K562 (cell line): ENCODE data around the gene AJM1. TPM values are rescaled to one million over a fixed set of nuclear protein-coding genes. Genes with fewer than 3 reads are reported as not detected.

Source experiments
- ATAC-seq: fragments of 200-7000 bp; cut with Tn5 transposase; 3 replicates; pipeline ENCODE4 v1.9.1; 2020; ENCODE audit warnings: moderate library complexity
- BruUV-seq: library from RNA; stranded (reverse); fragments of 400-500 nt; replicated peaks from 2 replicates; lab custom pipeline; 2021; lab: Mats Ljungman, UMichigan
- CTCF ChIA-PET: fragments of 300-600 bp; formaldehyde crosslinking; extraction: SDS; loops from one replicate; lab custom pipeline; 2021; ENCODE audit warnings: low intra/inter-chr PET ratio; lab: Yijun Ruan, JAX
- POLR2A ChIA-PET: fragments of 300-600, 350-650 bp; sonication (Branson Sonifier 250); formaldehyde crosslinking; extraction: SDS; loops from one replicate; lab custom pipeline; 2021; ENCODE audit warnings: antibody characterized with exemption, inconsistent platforms; lab: Yijun Ruan, JAX
- DNase-seq, 4 experiments: peaks; one replicate each; pipeline versions ENCODE4 v3.0.0 to v3.0.0-alpha.2; 2011 to 2018; ENCODE audit warnings: low spot score in 3 of 4, mixed read lengths in 3 of 4; ENCODE audit errors: extremely low read depth in 1 of 4
- FAIRE-seq: peaks from 2 replicates; lab custom pipeline; 2011; peaks lifted over from hg19 to GRCh38; lab: Jason Lieb, UNC
- H2AFZ ChIP-seq: 2 replicates; pipeline ENCODE4 v1.6.0; 2011; ENCODE audit warnings: low read depth, low read length, control low read depth, inconsistent platforms
- H3K27ac ChIP-seq: fragments of 200-600 bp; 3 replicates; pipeline ENCODE4 v1.8.0; 2011; ENCODE audit warnings: low read depth, mild to moderate bottlenecking, control low read depth, inconsistent platforms, low read length, moderate library complexity, mixed read lengths; ENCODE audit errors: extremely low read depth
- H3K27me3 ChIP-seq, 2 experiments: fragments of 300-600 bp in 1 of 2; 2 replicates in 1 of 2; 3 replicates in 1 of 2; pipeline versions ENCODE4 v1.6.0 to v1.8.0; 2011; ENCODE audit warnings: inconsistent platforms in 2 of 2, low read length in 2 of 2, mild to moderate bottlenecking in 1 of 2, mixed read lengths in 1 of 2, moderate library complexity in 1 of 2; ENCODE audit not compliant: control insufficient read depth in 2 of 2, insufficient read depth in 2 of 2
- H3K36me3 ChIP-seq: fragments of 300-600 bp; 3 replicates; pipeline ENCODE4 v1.8.0; 2011; ENCODE audit warnings: mild to moderate bottlenecking, low read length, inconsistent platforms; ENCODE audit not compliant: control insufficient read depth, insufficient read depth
- H3K4me1 ChIP-seq, 2 experiments: fragments of 200-600 bp in 1 of 2; replicated peaks in 1 of 2; 2 replicates in 1 of 2; 3 replicates in 1 of 2; pipeline versions ENCODE4 v1.5.1 to v1.8.0; 2011; ENCODE audit warnings: inconsistent platforms in 2 of 2, low read length in 2 of 2, mild to moderate bottlenecking in 1 of 2, mixed read lengths in 1 of 2, moderate library complexity in 1 of 2; ENCODE audit not compliant: control insufficient read depth in 2 of 2, insufficient read depth in 2 of 2
- H3K4me2 ChIP-seq: 2 replicates; pipeline ENCODE4 v1.6.1; 2011; ENCODE audit warnings: low read length, control low read depth, inconsistent platforms, mixed read lengths; ENCODE audit not compliant: insufficient read depth
- H3K4me3 ChIP-seq: fragments of 200-600 bp; sonication (generic), shearing (Covaris generic); 2 replicates; pipeline ENCODE4 v1.5.1; 2016; ENCODE audit warnings: control low read depth, inconsistent platforms
- H3K79me2 ChIP-seq: fragments of 200-600 bp; 3 replicates; pipeline ENCODE4 v1.8.0; 2011; ENCODE audit warnings: low read length, inconsistent platforms; ENCODE audit not compliant: control insufficient read depth, insufficient read depth
- H3K9ac ChIP-seq, 2 experiments: 2 replicates each; pipeline versions ENCODE4 v1.6.0 to v1.6.1; 2011; ENCODE audit warnings: low read depth in 2 of 2, low read length in 2 of 2, control low read depth in 1 of 2, inconsistent platforms in 1 of 2, mild to moderate bottlenecking in 1 of 2, mixed read lengths in 1 of 2; ENCODE audit not compliant: insufficient read depth in 1 of 2
- H3K9me1 ChIP-seq: one replicate; pipeline ENCODE4 v1.6.0; 2011; ENCODE audit warnings: inconsistent platforms, mild to moderate bottlenecking, low read length, moderate library complexity; ENCODE audit not compliant: control insufficient read depth, insufficient read depth
- H3K9me3 ChIP-seq: replicated peaks from 2 replicates; pipeline ENCODE4 v1.5.1; 2011; ENCODE audit warnings: low read depth, low read length, inconsistent platforms; ENCODE audit not compliant: control insufficient read depth, insufficient read depth
- H4K20me1 ChIP-seq: replicated peaks from 2 replicates; pipeline ENCODE4 v1.6.1; 2011; ENCODE audit warnings: low read length, inconsistent platforms, mixed read lengths; ENCODE audit not compliant: control insufficient read depth, insufficient read depth
- POLR2B ChIP-seq: fragments of 450-650 bp; IDR thresholded peaks from 2 replicates; pipeline ENCODE4 v1.6.1; 2018; ENCODE audit warnings: low read depth; ENCODE audit not compliant: partially characterized antibody
- RBFOX2 ChIP-seq: fragments of 200-400 bp; formaldehyde crosslinking; IDR thresholded peaks from 2 replicates; pipeline ENCODE4 v1.6.1; 2017; ENCODE audit warnings: low read depth, mild to moderate bottlenecking, low read length, moderate library complexity
- WGBS: fragments of 100-300 bp; shearing (Covaris generic); methylation state at CpG from one replicate; pipeline ENCODE4 v1.1.6; 2016; ENCODE audit warnings: low coverage, mixed read lengths; ENCODE audit not compliant: insufficient coverage; ENCODE audit errors: missing lambda C conversion rate; 5-methylcytosine and 5-hydroxymethylcytosine counted together
- in situ Hi-C: fragments of 300-500 bp; cut with MboI; formaldehyde crosslinking; loops from 4 replicates; pipeline ENCODE4 v1.15.0; 2018; ENCODE audit warnings: inconsistent platforms, mixed read lengths
- intact Hi-C: fragments of 100-400 bp; cut with micrococcal nuclease; formaldehyde crosslinking; loops from 2 replicates; pipeline ENCODE4 v1.14.2; 2022
- polyA plus RNA-seq, 8 experiments: library from polyadenylated mRNA; depleted of rRNA in 4 of 8; stranded (reverse) in 5 of 8; unstranded in 3 of 8; fragments of >200 nt; fragmentation: Nextera tagmentation in 2 of 8; fragmentation: Illumina TruSeq in 1 of 8; extraction: Ambion mirVana in 2 of 8; extraction: Trizol in 1 of 8; gene quantifications; 2 replicates each; pipeline versions ENCODE4 v1.2.1 to v1.2.3, GENCODE V29; 2011 to 2014; ENCODE audit warnings: inconsistent platforms in 1 of 8, missing spikeins in 1 of 8
- total RNA-seq, 7 experiments: library from RNA; depleted of rRNA in 6 of 7; stranded (reverse); fragments of >200 nt in 6 of 7; fragmentation: Illumina TruSeq in 2 of 7; extraction: Trizol in 2 of 7; gene quantifications; 2 replicates each; pipeline versions ENCODE4 v1.2.1 to v1.2.3, GENCODE V29; 2011 to 2021; ENCODE audit warnings: low replicate concordance in 1 of 7
- TF ChIP-seq, protein P1 (sequence below): sonication (generic); formaldehyde crosslinking; IDR thresholded peaks from 2 replicates; pipeline ENCODE4 v1.8.0; 2023; ENCODE audit warnings: mild to moderate bottlenecking, missing genetic modification reagents

AJM1 gene
- total and polyA plus RNA-seq, 9 of the 15 experiments (the other 6 are each of a cell fraction or from before 2014, with no cell fraction given) = 0.01 to 3.7 (median 0.65) TPM; not detected in 1

DNA sequence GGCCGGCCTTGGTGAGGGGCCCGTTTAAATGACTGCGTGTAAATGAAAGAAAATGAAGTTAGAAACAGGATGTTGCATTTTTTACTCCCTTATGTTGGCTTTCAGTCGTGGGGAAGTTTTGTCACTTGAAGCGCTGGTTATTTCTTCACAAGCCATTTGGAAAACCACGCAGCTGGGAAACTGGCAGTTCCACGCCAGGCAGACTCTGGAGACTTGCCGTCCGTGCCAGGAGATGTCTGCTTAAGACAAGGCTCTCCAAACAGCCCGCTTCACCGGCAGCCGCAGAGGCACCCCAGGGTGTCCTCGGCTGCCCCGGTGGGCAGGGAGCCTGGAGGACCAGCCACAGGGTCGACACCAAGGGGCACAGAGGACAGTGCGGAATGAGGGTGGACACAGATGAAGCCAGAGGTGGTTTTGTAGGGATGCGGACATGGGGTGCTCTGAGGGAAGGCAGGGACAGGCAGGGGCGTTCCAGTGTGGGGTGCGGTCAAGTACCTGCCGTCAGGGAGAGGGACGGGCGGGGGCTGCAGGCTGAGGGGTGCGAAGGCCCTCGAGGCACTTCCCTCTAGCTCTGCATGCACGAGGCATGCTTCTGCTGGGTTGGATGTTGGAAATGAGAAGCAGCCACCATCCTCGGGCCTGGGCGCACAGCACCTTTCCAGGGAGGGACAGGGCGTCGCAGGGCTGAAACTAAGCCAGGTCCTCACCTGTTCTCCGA, 11.1 kb upstream of the AJM1 start:
- Histone ChIP-seq H4K20me1 (no peaks in the 10 kb centered on the region; the same call in 1 of the 2 replicates), H3K4me3 (no peak overlapping the region), H3K9me3 (no peaks in the 10 kb centered on the region), H3K9ac (no peak overlapping the region), H3K27me3 (no peaks in the 10 kb centered on the region), H3K36me3 (peaks cover 90% of the 10 kb centered on the region), H3K9me1 (peaks cover 3% of the 10 kb centered on the region), H3K4me2 (no peak overlapping the region), H3K79me2 (no peaks in the 10 kb centered on the region), H3K4me1 (peaks cover 0 to 53% of the 10 kb centered on the region in 2 experiments; a peak in 1 of 5 replicates), H2AFZ (no peak overlapping the region), H3K27ac (no peak overlapping the region)
- WGBS = 94% methylated on average over 28 of the region's 30 CpGs
- ChIA-PET POLR2A (interaction anchor here (0.6 to 1.9 kb wide), 3 partner anchors 9 to 51 kb away, joined by 3 to 10 read pairs (median 4); partner anchors contain the start of gene AJM1), CTCF (no interaction called here)
- intact Hi-C loops = no loop called here
- ATAC-seq (no peak), DNase-seq (no peak), FAIRE-seq (no peak)
- BruUV-seq = no TSS peak
- in situ Hi-C loops = no loop called here
- TF ChIP-seq RBFOX2 (0 out of 2 replicates have a peak, but pooled peaks have one; percentile 36), POLR2B (peak; percentile 29)
- TF ChIP-seq, protein P1, sequence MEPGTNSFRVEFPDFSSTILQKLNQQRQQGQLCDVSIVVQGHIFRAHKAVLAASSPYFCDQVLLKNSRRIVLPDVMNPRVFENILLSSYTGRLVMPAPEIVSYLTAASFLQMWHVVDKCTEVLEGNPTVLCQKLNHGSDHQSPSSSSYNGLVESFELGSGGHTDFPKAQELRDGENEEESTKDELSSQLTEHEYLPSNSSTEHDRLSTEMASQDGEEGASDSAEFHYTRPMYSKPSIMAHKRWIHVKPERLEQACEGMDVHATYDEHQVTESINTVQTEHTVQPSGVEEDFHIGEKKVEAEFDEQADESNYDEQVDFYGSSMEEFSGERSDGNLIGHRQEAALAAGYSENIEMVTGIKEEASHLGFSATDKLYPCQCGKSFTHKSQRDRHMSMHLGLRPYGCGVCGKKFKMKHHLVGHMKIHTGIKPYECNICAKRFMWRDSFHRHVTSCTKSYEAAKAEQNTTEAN (CRISPR knock-in tag) = no peak
